GM18873 (cell line): Measurements from ENCODE around the gene RNF212.

Source experiments
- ATAC-seq: cut with Tn5 transposase; IDR thresholded peaks from one replicate; pipeline ENCODE4 v1.9.1; 2021; ENCODE audit warnings: mild to moderate bottlenecking, moderate library complexity, moderate number of reproducible peaks; ENCODE audit not compliant: unreplicated experiment, low FRiP score

The RNF212 gene

GRCh38 chr4:1039493-1040343 lies 73.6 kb downstream of the RNF212 start:
- ATAC-seq: no peak

GRCh38 chr4:1038948-1039492 lies 74.3 kb downstream of the RNF212 start:
- ATAC-seq: no peak

DNA sequence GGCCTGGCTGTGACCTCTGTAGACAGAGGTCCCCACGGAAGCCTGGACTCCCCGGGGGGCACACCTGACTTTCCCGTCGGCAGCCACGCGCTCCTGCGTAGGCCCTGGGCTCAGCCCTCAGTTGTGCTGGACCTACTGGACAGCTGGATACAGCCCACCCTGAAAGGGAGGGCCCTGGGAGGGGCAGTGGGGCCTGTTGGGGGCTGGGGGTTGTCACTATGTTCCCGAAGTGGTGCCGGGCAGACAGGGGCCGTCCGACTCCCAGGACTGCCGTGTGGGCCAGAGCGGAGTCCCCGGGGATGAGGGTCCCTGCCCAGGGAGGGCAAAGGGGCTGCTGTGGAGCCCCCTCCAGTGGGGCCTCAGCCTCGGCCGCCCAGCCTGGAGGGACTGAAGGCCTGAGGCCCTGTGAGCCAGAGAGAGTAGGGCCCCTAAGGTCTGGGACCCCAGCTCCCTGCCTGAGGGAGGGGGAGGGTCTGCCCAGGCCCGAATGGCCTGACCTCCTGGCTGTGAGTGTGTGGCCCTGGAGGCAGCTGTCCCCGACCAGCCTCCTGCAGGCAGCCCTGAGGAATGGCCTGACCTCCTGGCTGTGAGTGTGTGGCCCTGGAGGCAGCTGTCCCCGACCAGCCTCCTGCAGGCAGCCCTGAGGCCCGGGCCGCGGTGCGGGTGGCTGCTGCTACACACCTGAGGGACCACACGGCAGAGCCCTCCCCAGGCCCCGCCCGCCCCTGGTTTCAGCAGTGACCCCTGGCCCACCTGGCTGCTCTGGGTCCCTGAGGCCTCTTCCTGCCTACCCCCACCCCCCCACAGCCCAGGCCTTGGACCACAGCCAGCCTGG lies 76.2 kb downstream of the RNF212 start:
- no peak for ATAC-seq

GRCh38 chr4:1036095-1036494 lies 77.3 kb downstream of the RNF212 start:
- ATAC-seq: no peak

GRCh38 chr4:1035510-1035909 lies 77.9 kb downstream of the RNF212 start:
- ATAC-seq: no peak

- ATAC-seq: no peak
Observed at GRCh38 chr4:1033840-1034551, 79.4 kb downstream of the RNF212 start.

- no peak for ATAC-seq
Observed at GRCh38 chr4:1032861-1033260, 80.5 kb downstream of the RNF212 start.

DNA sequence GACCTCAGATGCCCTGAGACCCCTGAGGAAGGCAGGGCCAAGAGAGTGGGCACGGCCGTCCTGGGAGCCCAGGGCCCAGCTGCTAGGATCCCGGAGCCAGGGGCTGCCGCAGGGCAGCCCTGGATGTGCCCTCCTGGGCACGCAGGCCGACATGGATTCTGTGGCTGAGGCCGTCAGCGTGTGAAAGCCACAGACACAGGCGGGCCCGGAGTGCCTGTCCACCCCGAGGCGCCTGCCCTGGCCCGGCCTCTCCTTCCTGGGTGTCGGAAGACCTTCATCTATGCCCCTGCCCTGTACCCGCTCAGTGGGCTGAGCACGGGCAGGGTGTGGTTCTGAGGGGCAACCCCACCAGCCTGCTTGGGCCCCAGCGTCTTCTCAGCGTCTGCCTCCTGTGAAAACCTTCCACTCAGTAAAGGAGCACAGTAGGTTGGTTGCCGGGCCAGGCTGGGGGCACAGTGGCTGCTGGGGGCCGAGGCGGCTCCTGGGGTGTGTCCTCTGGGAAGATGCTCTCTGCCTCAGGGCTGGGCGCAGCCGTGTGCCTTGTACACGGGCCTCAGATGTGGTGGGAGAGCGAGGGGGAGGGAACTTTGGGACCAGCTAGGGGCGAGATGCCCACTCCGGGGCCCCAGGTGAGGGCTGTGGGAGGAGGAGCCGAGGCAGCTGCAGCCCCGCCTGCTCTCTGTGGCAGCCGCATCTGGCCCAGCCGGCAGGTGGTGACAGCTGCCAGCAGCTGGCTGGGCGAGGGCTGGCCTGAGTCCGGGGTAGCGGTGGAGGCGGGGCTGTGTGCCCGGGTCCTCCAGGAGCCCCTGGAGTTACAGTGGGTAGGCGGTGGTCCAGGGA lies 81.2 kb downstream of the RNF212 start:
- ATAC-seq: no peak

- no peak for ATAC-seq
Observed at GRCh38 chr4:1031346-1031745, 82.0 kb downstream of the RNF212 start.

DNA sequence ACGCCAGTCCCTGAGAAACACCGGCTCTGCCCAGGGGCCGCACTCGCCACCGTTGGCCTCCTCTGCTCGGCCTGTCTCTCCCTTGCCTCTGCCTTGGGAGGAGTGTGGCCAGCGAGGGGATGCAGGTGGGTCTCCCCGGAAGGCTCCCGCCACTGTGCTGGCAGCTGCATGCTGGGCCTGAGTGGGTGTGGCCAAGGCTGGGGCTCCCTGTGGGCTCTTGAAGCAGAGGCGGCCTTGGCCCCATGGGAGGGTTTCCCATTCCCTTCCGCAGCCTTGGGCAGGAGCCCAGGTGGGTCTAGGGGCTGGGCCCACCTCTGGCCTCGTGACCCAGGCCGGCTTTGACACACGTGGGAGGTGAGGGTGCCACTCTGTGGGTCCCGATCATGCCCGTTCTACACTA lies 82.8 kb downstream of the RNF212 start:
- no peak for ATAC-seq

DNA sequence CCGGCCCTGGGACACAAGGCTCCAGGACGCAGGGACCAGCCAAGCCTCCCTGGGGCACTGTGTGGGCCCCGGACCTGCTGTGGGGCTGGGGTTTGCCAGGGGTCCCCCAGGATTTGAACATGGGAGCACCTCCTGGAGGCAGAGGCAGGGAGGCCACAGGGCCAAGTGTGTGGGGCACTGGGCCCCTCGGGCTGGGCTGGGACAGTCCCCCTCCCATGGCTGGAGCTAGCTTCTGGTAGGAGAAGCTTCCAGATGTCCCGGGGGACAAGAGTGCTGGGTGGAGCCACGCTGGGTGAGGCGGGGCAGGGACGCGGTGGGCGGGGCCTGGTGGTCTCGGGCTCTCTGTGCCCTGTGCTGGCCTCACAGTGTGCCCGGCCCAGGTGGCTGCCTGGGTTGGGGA lies 83.3 kb downstream of the RNF212 start:
- no peak for ATAC-seq

DNA sequence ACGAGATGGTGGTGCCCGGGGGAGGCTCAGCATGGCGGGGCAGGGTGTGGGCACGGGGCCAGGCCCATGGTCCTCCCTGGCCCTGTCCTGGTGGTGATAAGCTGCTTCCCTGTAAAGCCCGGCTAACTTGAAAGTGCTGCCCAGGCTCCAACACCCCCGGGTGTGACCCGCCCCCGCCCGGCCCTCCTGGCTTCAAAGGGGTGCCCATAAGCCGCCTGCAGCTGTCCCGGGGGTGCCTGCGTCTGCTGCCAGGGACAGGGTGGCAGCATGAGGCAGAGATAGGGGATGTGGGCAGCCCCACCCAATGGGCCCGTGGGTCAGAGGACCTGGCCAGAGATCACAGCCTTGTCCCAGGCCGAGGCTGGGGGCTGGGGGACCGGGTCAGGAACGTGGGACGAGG lies 83.8 kb downstream of the RNF212 start:
- no peak for ATAC-seq

DNA sequence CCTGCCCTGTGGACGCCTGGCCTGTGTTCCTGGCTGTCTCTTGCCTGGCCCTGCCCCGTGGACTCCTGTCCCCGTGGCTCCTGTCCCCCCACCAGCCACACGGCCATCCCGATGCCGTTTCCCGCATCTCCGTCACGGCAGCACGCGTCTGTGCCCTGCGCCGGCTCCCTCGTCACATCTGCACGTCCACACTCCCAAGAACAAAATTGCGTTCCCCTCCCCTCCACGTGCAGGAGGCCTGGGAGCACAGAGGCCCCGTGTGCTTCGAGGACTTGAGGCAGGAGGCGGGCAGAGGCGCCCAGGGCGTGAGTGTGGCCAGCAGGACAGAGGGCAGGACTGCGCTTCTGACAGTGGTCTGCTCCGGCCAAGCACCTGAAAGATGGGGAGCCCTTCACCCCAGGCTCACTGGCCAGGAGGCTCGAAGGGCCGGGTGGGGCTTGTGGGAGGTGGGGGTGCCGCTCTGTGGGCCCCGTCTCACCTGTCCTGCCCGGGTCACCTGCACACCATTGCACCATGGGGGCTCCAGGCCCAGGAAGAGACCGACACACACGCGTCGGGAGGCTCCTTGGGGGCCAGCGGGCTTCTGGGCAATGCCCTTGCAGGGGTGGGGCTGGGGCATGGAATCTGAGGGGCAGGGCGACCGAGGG lies 84.7 kb downstream of the RNF212 start:
- no peak for ATAC-seq

DNA sequence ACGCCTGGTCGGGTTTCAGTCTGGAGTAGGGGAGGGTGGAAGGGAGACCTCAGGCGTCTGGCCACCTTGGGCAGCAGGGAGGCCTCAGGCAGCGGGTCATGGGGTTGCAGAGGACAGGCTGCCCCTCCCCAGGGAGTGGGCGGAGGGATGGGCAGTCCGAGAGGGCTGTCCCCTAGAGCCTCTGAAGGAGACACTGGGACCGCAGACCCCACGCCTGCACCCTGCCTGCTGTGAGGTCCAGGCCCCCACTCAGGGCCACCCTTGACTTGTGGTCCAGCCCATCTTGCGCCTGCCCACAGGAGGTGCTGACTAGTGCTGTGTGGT lies 85.5 kb downstream of the RNF212 start:
- no peak for ATAC-seq

GRCh38 chr4:1027219-1027914 lies 86.0 kb downstream of the RNF212 start:
- ATAC-seq: no peak

GRCh38 chr4:1026115-1026514 lies 87.2 kb downstream of the RNF212 start:
- no peak for ATAC-seq

DNA sequence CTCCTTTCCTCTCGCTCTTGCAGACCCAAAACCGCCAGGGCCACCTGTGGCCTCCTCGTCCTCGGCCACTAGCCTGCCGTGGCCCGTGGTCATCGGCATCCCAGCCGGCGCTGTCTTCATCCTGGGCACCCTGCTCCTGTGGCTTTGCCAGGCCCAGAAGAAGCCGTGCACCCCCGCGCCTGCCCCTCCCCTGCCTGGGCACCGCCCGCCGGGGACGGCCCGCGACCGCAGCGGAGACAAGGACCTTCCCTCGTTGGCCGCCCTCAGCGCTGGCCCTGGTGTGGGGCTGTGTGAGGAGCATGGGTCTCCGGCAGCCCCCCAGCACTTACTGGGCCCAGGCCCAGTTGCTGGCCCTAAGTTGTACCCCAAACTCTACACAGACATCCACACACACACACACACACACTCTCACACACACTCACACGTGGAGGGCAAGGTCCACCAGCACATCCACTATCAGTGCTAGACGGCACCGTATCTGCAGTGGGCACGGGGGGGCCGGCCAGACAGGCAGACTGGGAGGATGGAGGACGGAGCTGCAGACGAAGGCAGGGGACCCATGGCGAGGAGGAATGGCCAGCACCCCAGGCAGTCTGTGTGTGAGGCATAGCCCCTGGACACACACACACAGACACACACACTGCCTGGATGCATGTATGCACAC lies 88.3 kb downstream of the RNF212 start:
- ATAC-seq: no peak
